ENCODE data around the gene DUOX2.
"Not testable (repeated sequence)": the region's sequence is repeated elsewhere in the genome, so short reads cannot be mapped to it uniquely, and the experiment has no call there.

The DUOX2 gene

GRCh38 chr15:45058690-45059675 is 55.0 kb downstream of the DUOX2 start:
- DNase-seq: not testable (repeated sequence)

DNA sequence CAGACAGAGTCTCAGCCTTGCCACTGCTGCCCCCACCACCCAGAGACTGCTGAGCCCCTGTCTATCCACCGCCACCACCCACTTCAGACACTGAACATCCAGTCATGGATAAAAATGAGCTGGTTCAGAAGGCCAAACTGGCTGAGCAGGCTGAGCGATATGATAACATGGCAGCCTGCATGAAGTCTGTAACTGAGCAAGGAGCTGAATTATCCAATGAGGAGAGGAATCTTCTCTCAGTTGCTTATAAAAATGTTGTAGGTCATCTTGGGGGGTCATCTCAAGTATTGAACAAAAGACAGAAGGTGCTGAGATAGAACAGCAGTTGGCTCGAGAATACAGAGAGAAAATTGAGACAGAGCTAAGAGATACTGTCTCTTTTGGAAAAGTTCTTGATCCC is 61.3 kb downstream of the DUOX2 start:
- not testable (repeated sequence) for DNase-seq

- DNase-seq: no peak
These were observed 63.4 kb downstream of the DUOX2 start for GRCh38 chr15:45050587-45050986.

GRCh38 chr15:45048794-45049631 is 65.0 kb downstream of the DUOX2 start:
- DNase-seq: peak; percentile 93

DNA sequence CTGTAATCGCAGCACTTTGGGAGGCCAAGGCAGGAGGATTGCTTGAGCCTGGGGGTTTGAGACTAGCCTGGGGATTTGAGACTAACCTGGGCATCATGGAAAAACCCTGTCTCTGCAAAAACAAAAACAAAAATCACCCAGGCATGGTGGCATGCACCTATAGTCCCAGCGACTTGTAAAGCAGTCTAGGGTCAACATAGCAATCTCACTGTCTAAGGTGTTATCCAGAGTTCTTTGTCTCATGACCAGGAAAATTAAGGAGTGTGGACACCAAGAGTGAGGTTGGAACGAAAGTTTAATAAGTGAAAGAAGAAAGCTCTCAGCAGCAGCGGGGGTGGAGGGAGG is 65.6 kb downstream of the DUOX2 start:
- DNase-seq: not testable (repeated sequence)

DNA sequence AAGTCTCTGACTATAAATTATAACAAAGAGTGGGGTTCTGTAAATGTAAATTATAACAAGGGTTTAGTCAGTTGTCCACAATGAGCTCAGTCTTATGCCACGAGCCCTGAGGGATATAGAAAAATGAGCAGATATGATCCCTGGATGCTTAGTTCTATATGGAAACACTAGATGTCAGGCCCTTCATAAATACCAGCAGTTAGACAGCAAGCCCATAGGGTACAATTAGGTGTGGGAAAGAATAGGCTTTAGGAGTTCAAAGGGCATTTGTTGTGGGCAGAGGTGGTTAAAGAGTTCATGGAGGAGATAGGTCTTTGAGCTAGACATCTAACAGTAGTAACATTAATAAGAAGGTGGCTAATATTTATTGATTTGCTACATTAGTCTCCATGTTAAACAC is 69.7 kb downstream of the DUOX2 start:
- not testable (repeated sequence) for DNase-seq

GRCh38 chr15:45042859-45043258 is 71.1 kb downstream of the DUOX2 start:
- not testable (repeated sequence) for DNase-seq
